Measurements from ENCODE around the gene UMPS.
"Not testable (repeated sequence)": the region's sequence is repeated elsewhere in the genome, so short reads cannot be mapped to it uniquely, and the experiment has no call there.

Gene UMPS

GRCh38 chr3:124707656-124708062, 22.6 kb upstream of the UMPS start:
- DNase-seq = no peak

DNA sequence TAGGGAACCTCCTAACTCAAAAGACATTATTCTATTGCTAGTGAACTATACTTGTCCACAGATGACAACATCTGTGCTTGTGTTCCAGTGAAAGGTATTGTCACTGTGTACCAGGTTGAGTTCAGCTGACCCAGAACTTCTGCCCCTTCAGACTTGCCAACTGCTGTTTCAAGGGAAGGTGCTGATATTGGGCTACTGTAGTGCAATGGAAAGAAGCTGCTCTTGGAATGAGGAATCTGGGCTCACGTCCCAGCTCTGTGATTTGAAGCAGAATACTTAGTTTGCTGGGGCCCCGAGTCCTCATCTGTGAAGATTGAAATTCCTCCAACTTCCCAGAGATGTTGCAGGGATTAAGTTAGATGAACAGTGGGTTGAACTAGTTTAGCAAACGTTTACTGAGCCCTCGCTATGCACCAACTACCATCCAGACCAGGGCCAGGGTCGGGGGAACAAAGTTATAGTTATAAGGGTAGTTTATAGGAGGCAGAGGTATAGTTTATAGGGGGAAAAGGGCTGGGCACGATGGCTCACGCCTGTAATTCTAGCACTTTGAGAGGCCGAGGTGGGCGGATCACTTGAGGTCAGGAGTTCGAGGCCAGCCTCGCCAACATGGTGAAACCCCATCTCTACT, 15.9 kb upstream of the UMPS start:
- DNase-seq = peak; percentile 42

DNA sequence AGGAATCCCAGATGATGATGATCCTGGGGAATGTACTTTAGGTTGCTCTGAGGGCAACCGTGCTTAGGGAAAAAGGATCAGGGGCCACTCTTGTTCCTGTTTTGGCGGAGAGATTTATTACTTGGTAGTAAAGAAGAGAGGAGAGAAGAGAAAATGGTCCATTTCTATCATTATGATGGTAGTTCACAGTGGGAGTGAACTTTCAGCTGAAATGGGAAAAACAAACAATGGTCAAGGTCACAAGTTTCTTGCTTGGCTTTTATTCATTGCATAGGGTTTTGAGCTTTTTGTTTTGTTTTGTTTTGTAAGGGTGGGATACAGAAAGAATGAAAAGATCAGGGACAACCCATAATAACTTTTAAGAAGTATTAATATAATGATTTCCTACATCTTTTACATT, 7.7 kb upstream of the UMPS start:
- no peak for DNase-seq

- no peak for DNase-seq
Measured at GRCh38 chr3:124730941-124731297, 667 bp downstream of the UMPS start.

- no peak for DNase-seq
Measured at GRCh38 chr3:124731760-124732159, 1.5 kb downstream of the UMPS start.

- DNase-seq = no peak
Measured at GRCh38 chr3:124741027-124741426, 10.8 kb downstream of the UMPS start.

DNA sequence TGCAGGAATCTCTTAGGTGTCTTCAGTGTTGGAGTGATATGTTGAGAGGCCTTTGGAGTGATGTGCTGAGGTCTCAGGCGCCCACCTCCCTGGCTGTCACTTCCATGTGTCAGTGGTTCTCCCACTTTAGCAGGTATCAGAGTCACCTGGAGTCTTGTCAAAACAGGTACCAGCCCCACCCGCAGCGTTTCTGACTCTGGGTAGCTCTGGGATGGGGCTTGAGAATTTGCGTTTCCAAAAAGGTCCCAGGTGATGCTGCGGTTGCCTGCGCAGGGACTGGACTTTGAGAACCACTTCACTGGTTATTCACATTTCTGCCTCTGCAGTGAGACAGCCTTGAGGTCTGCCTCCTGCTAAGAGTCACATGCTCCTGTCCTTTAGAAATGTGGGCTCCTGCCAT, 15.5 kb downstream of the UMPS start:
- DNase-seq = no peak

DNA sequence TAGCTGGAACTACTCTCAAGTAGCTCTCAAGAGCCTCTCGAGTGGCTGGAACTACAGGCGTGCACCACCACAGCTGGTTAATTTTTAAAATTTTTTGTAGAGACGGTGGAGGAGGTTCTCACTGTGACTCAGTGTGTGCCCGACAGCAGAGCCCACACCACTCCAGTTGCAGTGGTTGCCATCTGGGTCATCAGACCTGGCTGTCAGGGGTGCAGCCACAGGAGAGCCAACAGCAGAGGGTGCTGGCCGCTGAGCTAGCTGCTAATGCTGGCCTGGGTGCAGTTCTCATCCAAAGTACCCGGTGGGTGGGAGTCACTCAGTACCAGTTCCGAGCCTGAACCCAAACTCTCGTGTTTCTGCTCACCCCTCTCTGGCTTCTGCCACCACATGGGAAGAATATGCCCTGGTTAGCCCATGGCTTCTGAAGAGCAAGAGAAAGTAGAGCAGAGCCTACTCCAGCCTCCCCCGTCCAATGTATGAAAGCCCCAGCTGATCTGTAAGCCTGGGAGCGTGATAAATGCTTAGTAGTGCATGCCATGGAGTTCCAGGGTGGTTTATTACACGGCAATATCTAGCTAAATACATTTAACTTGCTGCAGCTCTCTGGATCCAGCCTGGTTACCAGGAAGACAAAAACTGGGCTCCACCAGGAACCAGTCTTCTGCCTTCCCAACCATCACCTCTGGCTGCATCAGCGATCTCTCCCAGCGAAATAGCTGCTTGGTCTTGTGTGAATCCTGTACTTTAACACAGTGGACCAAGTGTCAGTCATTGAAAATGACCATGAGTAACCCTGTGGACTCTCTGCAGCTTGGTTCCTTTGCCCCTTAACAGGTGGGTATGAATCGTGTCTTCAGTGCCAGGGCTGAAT, 17.1 kb downstream of the UMPS start:
- DNase-seq = no peak

DNA sequence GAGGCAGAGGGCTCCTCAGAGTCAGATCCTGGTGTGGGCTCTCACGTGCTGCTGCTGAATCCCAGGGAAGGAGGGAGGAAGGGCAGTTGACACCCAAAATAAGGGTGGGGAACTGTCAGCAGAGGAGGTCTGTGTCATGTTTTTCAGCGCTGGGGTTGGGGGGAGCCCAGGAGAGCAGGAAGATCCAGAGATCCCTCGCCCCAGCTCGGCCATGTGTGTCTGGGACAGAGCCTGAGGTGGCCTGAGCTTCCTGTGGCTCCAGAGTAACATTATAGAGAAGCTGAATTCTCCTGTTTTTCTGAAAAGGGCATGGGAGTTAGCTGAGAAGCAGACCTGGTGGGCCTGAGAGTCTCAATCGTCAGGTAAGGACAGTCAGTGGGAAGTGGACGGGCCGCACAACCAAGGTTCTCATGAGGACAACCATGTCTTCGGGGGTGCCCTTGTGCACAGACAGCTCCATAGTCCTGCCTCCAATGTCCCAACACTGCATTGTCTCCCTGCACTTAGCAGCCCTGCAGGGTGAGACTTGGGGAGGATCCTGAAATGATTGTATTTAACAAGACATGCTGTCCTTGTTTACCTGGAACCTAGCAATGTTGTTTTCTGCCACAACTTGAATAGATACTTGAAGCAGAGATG, 18.4 kb downstream of the UMPS start:
- DNase-seq = no peak

DNA sequence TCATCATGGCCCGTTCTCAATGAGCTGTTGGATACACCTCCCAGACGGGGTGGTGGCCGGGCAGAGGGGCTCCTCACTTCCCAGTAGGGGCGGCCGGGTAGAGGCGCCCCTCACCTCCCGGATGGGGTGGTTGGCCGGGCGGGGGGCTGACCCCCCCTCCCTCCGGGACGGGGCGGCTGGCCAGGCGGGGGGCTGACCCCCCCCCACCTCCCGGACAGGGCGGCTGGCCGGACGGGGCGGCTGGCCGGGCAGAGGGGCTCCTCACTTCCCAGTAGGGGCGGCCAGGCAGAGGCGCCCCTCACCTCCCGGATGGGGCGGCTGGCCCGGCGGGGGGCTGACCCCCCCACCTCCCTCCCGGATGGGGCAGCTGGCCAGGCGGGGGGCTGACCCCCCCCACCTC, 19.6 kb downstream of the UMPS start:
- DNase-seq = not testable (repeated sequence)

DNA sequence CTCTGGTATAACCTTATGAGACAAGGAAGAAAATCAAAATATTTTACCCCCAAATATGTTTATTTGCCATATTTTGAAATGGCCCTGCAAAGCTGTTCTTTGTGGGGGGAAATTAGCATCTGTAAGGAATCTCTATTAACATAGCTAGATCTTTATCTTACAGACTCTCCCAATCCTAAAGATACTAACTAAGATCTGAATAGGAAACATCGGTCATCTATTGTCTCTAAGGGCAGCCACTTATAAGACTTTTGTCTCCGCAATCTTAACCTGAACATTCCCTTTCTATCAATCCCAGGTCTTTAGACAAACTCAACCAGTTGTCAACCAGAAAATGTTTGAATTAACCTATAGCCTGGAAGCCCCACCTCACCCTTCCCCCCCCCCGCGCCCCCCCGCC, 21.2 kb downstream of the UMPS start:
- no peak for DNase-seq

DNA sequence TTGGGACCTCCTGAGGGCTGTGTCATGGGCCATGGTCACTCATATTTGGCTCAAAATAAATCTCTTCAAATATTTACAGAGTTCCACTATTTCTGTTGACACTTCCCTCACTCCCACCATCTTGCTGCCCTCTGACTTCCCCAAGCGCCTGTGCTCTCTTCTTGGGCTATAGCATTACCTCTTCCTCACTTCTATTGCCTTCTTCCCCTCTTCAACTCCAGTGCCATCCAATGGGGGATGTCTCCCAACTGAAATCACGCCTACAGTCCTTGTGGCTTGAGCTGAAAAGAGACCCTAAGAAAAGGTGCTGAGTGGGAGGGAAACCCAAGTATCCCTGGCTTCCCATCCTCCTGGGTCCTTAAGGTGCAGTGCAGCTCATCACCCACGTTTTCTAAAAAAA, 21.8 kb downstream of the UMPS start:
- no peak for DNase-seq

GRCh38 chr3:124757926-124758325, 27.7 kb downstream of the UMPS start:
- DNase-seq = not testable (repeated sequence)

GRCh38 chr3:124758851-124759635, 28.8 kb downstream of the UMPS start:
- no peak for DNase-seq

GRCh38 chr3:124759666-124760401, 29.6 kb downstream of the UMPS start:
- DNase-seq = no peak

DNA sequence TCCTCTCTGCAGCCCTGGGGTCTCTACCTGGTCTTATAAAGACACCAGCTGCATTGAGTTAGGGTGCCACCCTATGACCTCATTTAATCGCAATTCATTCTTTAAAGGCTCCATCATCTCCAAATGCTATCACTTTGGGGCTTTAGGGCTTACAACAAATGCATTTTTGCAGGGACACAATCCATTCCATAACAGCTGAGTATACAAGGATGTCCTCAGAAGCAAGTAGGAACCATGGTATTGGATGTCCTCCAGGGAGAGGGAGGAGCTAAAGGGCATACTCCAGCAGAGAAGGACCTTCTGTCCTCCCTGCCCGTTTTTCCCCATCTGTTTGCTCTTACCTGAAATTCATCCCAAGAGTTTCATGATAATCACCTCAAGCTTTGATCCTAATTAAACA, 30.3 kb downstream of the UMPS start:
- no peak for DNase-seq

DNA sequence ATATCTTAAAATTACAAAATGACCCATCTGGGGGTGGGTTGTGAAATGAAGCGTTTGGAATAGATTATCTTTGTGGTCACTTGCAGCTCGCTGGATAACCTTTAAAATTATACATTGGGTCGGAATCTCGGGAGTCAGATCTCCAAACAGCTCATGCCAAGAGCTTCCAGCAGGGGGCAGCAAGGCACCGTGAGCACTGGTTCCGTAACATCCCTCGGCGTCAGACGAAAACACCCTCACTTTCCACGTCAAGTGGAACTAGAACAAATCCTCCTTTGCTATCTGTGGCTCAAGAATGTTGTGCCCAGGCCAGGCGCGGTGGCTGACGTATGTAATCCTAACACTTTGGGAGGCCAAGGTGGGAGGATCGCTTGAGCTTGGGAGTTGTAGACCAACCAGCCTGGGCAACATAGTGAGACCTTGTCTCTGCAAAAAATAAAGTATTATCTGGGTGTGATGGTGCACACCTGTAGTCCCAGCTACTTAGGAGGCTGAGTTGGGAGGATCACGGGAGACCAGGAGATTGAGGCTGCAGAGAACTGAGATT, 31.1 kb downstream of the UMPS start:
- peak; percentile 85 for DNase-seq

DNA sequence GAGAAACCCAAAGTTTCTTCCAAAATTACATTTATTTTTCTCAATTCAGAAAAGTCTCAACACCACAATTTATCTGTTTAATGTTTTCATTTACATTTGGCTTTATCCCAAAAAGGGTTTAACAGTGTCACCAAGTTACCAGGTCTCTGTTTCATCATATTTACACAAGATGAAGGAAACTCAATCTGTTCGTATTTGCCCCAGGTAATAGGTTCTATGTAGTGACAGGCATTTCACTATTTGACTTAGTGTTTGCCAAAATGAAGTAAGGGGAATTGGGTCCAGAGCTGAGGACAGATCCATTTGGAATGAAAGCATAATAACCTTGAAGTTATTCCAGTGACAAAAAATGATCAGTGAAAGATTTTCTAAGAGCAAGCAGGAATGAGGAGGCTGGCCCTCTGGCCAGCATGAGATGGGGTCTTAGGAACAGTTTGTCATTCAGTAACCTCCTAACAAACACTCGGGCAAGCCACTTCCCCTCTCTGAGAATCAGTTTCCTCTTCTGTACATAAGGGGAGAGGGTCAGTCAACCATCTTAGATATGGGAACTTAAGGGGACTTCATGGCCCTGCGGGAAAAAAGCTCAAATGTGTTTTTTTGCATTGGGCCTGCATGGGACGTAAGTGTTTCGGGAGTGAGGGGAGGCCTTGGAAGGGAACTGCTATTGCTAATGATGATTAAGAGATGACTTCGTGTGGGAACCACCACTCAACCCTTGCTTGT, 31.8 kb downstream of the UMPS start:
- no peak for DNase-seq

GRCh38 chr3:124762661-124763011, 32.4 kb downstream of the UMPS start:
- no peak for DNase-seq

GRCh38 chr3:124763206-124763605, 33.0 kb downstream of the UMPS start:
- DNase-seq = no peak

DNA sequence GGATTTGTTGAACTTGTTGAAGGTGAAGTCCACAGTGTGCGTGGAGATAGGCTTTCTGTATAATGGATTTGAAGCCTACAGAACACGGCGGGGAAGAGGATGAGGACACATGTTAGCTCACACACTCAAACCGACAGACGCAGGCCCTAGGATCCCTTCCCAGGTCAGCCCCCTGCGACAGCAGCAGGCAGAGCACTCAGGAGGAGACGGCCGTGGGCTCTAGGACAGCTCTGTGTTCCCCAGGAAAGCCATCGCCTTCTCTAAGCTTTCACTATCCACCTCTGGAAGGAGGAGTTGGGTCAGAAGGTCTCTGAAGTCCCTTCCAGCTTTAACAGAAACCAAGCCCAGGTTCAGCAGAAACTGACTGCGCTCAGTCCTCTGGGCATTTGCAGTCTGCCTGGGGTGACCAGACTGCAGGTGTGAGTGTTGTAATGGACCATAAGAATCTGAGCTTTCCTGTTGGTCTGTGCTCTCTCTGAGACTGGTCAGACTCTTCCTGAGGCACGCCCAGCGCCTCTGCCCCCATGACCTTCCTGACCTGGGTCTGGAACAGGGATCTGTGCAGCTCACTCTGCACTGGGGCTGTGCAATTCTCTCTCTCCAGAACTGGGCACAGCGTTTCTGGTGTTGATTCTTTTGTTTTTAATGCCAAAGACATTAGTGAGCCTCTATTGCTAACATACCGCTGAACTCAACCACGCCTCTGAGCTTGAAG, 33.5 kb downstream of the UMPS start:
- peak; percentile 22 for DNase-seq

Measured in left hindlimb (tissue), 1 donor.